Measurements from ENCODE around the gene EYS. TPM values are rescaled to one million over a fixed set of nuclear protein-coding genes. Genes with fewer than 3 reads are reported as not detected.

The EYS gene
- total and polyA plus RNA-seq, 9 of the 15 experiments (the other 6 are each of a cell fraction or from before 2014, with no cell fraction given): 0.03 to 0.36 (median 0.10) TPM; not detected in 2

DNA sequence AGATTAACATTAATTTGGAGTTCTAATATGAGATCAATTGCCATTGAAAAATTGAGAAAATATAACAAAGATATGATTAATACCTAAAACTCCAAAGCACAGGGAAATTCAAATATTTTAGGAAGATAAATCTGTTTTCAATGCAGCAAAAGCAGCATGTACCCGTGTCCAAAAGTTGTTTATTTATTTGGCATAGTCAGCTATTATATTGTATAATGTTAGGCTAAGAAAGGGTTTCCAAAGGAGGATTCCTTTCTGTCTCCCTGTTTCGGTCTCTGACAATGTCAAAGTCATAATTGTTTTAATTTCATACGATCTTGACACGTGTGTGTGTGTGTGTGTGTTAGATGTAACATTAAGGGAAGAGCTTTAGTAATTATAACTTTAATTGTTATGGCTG is 914.5 kb downstream of the EYS start:
- ATAC-seq (no peak), FAIRE-seq (no peak), DNase-seq (ENCODE audit: extremely low read depth in 1 of 4, low spot score in 3 of 4) (no peak)
- H3K4me3 ChIP-seq: no peak overlapping the region
- BruUV-seq (replicated peaks): no TSS peak
- H3K4me1 ChIP-seq (replicated peaks in 1 of 2; ENCODE audit: control insufficient read depth in 2 of 2, insufficient read depth in 2 of 2, low read length in 2 of 2): no peaks in the 10 kb centered on the region
- CTCF ChIA-PET (ENCODE audit: low intra/inter-chr PET ratio): no interaction called here
- POLR2A ChIA-PET: no interaction called here
- no peaks in the 10 kb centered on the region for H3K27me3 ChIP-seq (ENCODE audit: control insufficient read depth in 2 of 2, insufficient read depth in 2 of 2, low read length in 2 of 2)
- H2AFZ ChIP-seq (ENCODE audit: low read depth, low read length): no peak overlapping the region
- in situ Hi-C loops (cut with MboI) (no loop called here), intact Hi-C loops (cut with micrococcal nuclease) (no loop called here)
- WGBS (ENCODE audit: insufficient coverage, low coverage, missing lambda C conversion rate): 1% methylated on average over 4 of the region's 4 CpGs
- no peaks in the 10 kb centered on the region for H3K9me3 ChIP-seq (replicated peaks; ENCODE audit: control insufficient read depth, insufficient read depth, low read depth, low read length)
- H3K9me1 ChIP-seq (ENCODE audit: control insufficient read depth, insufficient read depth, low read length): no peaks in the 10 kb centered on the region
- no peaks in the 10 kb centered on the region for H3K79me2 ChIP-seq (ENCODE audit: control insufficient read depth, insufficient read depth, low read length)
- H3K9ac ChIP-seq (ENCODE audit: insufficient read depth in 1 of 2, low read depth in 2 of 2, low read length in 2 of 2): no peak overlapping the region
- H3K36me3 ChIP-seq (ENCODE audit: control insufficient read depth, insufficient read depth, low read length): no peaks in the 10 kb centered on the region
- no peak overlapping the region for H3K4me2 ChIP-seq (ENCODE audit: insufficient read depth, low read length)
- no peaks in the 10 kb centered on the region for H4K20me1 ChIP-seq (replicated peaks; ENCODE audit: control insufficient read depth, insufficient read depth, low read length)
- H3K27ac ChIP-seq (ENCODE audit: extremely low read depth, low read depth, low read length): no peak overlapping the region
- TF ChIP-seq CHCHD3 (CRISPR knock-in tag; IDR thresholded peaks at IDR 0.05) (no peak), ERF (CRISPR knock-in tag; IDR thresholded peaks at IDR 0.05) (no peak), ZNF717 (CRISPR knock-in tag; IDR thresholded peaks at IDR 0.05) (no peak), CREM (IDR thresholded peaks at IDR 0.05; ENCODE audit: low read depth) (no peak), TEAD1 (CRISPR knock-in tag; IDR thresholded peaks at IDR 0.05) (no peak), ATF7 (IDR thresholded peaks at IDR 0.05) (no peak), STAT5A (IDR thresholded peaks at IDR 0.05; ENCODE audit: borderline replicate concordance, low read length) (no peak), HOXB6 (CRISPR knock-in tag; IDR thresholded peaks at IDR 0.05; ENCODE audit: borderline replicate concordance) (no peak), TBL1XR1 (IDR thresholded peaks at IDR 0.05; ENCODE audit: low read length in 2 of 2) (no peak), KHSRP (IDR thresholded peaks at IDR 0.05) (no peak), KLF6 (CRISPR knock-in tag; IDR thresholded peaks at IDR 0.05; ENCODE audit: borderline replicate concordance) (no peak), FOXJ2 (tag; IDR thresholded peaks at IDR 0.05) (no peak)
- TF ChIP-seq, protein P1, sequence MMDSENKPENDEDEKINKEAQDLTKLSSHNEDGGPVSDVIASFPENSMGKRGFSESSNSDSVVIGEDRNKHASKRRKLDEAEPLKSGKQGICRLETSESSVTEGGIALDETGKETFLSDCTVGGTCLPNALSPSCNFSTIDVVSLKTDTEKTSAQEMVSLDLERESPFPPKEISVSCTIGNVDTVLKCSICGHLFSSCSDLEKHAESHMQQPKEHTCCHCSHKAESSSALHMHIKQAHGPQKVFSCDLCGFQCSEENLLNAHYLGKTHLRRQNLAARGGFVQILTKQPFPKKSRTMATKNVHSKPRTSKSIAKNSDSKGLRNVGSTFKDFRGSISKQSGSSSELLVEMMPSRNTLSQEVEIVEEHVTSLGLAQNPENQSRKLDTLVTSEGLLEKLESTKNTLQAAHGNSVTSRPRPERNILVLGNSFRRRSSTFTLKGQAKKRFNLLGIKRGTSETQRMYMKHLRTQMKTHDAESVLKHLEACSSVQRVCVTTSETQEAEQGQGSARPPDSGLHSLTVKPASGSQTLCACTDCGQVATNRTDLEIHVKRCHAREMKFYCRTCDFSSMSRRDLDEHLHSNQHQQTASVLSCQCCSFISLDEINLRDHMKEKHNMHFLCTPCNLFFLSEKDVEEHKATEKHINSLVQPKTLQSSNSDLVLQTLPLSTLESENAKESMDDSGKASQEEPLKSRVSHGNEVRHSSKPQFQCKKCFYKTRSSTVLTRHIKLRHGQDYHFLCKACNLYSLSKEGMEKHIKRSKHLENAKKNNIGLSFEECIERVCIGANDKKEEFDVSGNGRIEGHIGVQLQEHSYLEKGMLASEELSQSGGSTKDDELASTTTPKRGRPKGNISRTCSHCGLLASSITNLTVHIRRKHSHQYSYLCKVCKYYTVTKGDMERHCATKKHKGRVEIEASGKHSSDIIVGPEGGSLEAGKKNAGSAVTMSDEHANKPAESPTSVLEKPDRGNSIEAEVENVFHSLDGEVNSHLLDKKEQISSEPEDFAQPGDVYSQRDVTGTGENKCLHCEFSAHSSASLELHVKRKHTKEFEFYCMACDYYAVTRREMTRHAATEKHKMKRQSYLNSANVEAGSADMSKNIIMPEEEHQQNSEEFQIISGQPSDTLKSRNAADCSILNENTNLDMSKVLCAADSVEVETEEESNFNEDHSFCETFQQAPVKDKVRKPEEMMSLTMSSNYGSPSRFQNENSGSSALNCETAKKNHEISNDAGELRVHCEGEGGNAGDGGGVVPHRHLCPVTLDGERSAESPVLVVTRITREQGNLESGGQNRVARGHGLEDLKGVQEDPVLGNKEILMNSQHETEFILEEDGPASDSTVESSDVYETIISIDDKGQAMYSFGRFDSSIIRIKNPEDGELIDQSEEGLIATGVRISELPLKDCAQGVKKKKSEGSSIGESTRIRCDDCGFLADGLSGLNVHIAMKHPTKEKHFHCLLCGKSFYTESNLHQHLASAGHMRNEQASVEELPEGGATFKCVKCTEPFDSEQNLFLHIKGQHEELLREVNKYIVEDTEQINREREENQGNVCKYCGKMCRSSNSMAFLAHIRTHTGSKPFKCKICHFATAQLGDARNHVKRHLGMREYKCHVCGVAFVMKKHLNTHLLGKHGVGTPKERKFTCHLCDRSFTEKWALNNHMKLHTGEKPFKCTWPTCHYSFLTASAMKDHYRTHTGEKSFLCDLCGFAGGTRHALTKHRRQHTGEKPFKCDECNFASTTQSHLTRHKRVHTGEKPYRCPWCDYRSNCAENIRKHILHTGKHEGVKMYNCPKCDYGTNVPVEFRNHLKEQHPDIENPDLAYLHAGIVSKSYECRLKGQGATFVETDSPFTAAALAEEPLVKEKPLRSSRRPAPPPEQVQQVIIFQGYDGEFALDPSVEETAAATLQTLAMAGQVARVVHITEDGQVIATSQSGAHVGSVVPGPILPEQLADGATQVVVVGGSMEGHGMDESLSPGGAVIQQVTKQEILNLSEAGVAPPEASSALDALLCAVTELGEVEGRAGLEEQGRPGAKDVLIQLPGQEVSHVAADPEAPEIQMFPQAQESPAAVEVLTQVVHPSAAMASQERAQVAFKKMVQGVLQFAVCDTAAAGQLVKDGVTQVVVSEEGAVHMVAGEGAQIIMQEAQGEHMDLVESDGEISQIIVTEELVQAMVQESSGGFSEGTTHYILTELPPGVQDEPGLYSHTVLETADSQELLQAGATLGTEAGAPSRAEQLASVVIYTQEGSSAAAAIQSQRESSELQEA (IDR thresholded peaks at IDR 0.05; ENCODE audit: low read depth): no peak
- TF ChIP-seq, protein P2, sequence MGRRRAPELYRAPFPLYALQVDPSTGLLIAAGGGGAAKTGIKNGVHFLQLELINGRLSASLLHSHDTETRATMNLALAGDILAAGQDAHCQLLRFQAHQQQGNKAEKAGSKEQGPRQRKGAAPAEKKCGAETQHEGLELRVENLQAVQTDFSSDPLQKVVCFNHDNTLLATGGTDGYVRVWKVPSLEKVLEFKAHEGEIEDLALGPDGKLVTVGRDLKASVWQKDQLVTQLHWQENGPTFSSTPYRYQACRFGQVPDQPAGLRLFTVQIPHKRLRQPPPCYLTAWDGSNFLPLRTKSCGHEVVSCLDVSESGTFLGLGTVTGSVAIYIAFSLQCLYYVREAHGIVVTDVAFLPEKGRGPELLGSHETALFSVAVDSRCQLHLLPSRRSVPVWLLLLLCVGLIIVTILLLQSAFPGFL (CRISPR knock-in tag; IDR thresholded peaks at IDR 0.05): no peak
- TF ChIP-seq, protein P3, sequence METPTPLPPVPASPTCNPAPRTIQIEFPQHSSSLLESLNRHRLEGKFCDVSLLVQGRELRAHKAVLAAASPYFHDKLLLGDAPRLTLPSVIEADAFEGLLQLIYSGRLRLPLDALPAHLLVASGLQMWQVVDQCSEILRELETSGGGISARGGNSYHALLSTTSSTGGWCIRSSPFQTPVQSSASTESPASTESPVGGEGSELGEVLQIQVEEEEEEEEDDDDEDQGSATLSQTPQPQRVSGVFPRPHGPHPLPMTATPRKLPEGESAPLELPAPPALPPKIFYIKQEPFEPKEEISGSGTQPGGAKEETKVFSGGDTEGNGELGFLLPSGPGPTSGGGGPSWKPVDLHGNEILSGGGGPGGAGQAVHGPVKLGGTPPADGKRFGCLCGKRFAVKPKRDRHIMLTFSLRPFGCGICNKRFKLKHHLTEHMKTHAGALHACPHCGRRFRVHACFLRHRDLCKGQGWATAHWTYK (CRISPR knock-in tag; IDR thresholded peaks at IDR 0.05): no peak
